GM18867 (cell line): ENCODE data around the gene KLF3.
A peak's percentile ranks its signal among the peaks of the same experiment; 100 is the strongest.

Experiments
- ATAC-seq: cut with Tn5 transposase; IDR thresholded peaks from one replicate; pipeline ENCODE4 v1.9.1; 2021; ENCODE audit warnings: mild to moderate bottlenecking, moderate library complexity; ENCODE audit not compliant: unreplicated experiment

The KLF3 gene

GRCh38 chr4:38654273-38654672, 9.7 kb upstream of the KLF3 start:
- ATAC-seq = no peak

GRCh38 chr4:38656111-38656510, 7.9 kb upstream of the KLF3 start:
- no peak for ATAC-seq

DNA sequence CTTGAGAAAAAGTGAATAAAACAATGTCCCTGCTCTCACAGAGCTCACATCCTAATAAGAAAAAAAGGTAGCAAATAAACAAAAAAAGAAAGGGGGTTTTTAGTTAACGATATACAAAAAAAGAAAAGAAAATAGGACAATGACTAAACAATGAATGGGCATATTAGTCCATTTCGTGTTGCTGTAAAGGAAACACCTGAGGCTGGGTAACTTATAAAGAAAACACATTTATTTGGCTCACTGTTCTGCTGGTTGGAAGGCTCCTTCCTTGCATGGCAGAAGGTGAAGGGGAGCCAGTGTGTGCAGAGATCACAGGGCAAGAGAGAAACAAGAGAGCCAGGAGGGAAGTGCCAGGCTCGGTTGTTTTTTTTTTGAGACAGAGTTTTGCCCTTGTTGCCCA, 4.7 kb upstream of the KLF3 start:
- ATAC-seq = no peak

GRCh38 chr4:38660838-38661237, 3.2 kb upstream of the KLF3 start:
- ATAC-seq = no peak

DNA sequence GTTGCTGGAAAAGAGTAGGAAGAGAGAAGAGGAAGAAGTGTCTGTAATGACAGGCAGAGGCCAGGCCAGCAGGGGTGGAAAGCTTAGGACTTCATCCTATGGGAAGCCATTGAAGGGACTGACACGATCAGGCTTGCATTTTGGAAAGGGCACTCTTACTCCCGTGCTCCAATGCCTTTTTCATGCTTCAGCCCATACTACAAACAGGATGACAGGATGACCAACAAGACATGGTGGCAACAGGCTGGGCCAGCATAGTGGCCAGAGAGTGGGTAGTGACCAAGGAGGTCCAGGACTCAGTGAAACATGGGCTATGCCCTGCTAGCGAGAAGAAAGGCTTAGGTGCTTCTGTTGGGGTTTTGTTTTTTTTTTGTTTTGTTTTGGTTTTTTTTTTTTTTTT, 2.6 kb upstream of the KLF3 start:
- no peak for ATAC-seq

DNA sequence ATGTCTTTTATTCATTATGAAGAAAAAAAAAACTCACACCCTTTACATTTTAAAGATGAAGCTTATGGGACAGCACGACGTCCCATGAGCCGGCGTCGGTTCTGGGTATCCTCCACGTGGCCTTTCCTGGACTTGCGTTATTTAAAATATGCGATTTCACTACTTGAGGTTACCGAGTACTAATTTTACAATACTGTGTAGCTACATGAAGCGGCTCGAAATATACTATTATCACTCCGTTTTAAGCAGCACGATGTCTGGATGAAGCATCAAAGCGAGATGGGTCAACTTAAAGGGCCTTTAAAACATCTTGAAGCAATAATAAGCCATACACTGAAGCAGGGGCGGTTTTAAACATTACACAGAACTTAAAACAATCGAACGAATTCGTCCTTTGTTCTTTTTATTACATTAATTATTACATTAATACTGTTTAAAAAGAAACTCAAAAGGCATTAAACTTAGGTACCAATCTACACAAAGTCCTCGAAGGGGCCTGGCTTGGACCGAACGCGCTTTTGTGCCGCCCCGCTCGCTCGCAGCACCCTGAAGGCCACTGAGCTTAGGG, 1.4 kb upstream of the KLF3 start:
- no peak for ATAC-seq

DNA sequence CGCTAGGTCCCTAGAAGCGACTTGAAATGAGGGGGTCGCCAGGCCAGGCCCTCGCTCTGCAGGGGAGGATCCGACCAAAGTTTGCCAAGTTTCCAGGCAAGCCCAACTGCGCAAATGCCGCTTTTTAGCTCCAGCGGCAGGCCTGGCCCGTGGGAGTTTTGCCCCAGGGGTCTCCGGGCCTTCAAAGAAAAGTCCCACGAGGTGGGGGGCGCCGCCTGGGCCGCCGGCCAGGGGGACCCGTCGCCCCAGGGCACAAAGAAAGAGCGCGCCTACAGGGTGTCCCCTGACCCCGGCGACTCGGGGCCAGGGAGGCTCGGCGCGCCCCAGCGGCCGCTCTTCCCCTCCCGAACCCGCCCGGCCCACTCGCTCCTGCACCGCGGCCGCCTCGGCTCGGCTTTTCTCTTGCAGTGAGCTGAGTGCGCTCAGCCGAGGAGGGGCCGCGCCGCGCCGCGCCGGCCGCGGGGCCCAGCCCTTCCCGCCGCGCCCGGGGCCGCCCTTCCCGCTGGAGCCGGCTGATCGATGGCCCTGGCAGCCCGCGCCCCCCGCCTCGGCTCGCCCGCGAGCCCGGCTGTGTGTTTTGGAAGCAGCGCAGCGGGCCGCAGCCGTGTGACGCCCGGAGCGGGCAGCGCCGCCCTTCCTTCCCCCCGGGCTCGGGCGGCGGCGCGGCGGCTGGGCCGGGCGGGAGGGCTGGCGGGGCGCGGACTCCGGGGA, 754 bp upstream of the KLF3 start:
- peak; percentile 47 for ATAC-seq

GRCh38 chr4:38664706-38665401, 855 bp downstream of the KLF3 start:
- ATAC-seq = no peak

GRCh38 chr4:38665551-38666411, 1.8 kb downstream of the KLF3 start:
- no peak for ATAC-seq

GRCh38 chr4:38666766-38667084, 2.7 kb downstream of the KLF3 start:
- no peak for ATAC-seq

DNA sequence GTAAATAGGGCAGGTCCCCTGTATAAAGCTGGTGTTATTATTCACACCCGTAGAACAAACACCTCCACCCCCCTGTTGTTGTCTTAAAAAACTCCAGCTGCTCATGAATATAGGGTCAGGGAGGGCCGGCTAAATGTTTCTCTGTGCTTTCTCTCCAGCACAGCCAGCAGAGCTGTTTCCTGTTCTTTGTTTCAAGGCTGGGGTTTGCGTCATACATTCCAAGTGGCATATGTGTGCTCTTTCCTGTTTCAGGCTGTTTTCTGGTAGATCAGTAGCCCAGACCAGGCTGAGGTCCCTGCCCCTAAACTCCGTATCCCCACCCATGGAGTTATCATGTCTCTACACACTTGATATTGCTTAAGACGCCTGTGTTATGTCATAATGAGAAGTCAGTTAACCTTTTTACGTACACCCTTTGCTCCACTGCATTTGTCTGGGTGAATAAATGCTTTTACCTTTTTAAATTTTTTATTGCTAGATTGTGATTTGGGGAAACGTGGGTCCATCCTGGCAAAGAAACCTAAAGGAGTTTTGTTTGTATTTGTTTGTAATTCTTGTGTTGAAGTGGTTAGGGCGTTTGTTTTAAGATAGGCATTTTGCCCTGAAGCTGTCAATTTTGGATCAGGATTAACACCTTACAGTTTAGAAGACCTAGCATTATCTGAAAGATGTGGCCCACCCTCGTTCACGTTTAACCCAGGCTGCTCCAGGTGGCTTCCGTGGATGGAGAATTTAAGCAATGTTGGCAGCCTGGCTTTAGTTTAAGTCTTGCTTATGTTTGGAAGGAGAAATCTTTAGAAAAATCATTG, 3.3 kb downstream of the KLF3 start:
- no peak for ATAC-seq

DNA sequence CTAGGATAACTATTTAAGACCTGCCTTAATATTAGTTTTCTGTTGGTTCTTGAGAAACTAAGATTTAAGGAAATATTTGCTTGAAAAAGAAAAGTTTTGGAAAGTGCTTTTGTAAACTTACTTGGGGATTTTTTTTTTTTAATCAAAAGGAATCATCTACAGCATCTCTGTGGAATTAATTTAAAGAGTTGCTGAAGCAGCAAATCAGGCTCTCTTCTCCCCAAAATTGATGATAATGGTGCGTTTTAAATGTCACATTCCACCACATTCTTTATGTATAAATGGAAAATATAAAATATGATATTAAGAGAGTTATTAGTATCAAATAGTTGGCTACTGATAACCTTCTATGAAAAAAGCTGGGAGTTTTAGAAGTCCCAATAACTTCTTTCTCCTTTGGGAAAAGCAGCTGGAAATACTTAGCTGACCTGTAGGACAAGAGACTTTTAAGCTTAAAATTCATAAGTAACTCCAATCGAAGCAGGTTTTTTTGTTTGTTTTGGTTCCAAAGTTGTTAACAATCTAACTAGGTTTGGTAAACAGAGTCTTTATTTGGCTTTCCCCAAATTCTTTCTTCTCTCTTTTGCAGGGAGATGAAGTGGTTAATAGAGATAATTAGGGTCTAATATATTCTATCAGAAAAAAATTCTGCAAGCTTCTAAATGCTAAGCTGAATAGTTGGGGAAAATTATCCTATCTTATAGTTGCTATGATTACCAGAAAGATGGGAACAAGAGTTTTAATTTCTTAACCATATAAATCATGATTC, 4.4 kb downstream of the KLF3 start:
- ATAC-seq = no peak

DNA sequence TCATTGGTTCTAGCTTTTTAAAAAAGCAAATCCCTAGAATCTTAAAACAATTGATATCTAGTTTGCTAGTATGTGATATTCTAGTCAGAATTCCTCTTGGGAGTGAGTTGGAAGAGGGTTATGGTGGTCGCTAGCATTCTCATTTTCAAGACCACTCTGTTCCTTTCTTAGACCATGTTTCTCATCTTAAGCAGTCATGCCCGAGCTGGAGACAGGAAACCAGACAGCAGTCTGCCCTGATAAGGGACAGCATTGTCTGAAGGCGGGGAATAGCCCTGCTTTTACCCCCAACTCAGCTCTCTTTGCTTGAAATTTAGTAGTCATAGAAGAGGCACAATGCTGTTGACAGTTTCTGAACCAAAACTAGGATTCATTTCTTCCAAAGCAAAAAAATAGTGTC, 5.2 kb downstream of the KLF3 start:
- no peak for ATAC-seq

- ATAC-seq = no peak
Measured at GRCh38 chr4:38670109-38670901, 6.3 kb downstream of the KLF3 start.

DNA sequence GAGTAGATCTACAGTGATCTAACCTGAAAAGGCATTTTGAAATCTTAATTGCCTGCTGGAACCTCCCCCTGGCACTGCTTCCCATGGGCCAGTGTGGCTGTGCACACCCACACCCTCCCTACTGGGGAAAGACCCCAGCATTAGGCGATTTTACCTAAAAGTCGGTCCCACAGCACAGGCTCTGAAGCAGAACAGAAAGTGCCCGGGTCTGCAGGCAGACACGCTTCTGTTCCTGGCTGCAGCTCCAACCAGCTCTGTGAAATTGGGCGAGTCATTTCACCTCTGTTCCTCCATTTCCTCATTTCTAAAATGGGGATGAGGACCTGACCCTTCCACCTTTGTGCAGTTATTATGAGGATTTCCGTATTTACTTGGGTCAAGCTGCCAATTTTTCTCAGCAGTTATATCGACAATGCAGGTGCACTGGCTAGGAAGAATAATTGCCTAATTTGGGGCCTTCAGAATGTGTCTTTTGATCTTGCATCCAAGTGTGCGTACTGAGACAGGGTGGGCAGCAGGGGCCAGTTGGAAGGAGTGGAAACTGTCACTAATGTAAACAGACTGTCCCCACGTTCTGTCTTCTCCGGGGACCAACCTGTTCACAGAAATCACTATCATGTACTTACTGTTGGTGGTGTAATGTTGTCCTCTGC, 7.1 kb downstream of the KLF3 start:
- ATAC-seq = peak; percentile 33

DNA sequence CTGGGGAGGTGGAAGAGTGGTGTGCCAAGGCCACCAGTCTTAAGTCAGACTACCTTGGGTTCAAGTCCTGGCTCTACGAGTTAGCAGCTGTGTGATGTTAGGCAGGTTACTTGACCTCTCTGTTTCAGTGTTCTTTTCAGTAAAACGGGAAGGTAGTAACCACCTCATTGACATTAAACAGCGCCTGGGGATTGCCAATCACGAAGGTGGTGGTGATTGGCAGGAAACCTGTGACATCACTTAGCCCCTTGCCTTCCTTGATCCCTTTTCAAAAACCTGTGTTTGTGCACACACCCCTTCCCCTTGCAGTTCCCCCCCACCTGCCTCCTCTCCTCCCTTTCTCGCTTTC, 7.6 kb downstream of the KLF3 start:
- no peak for ATAC-seq

- ATAC-seq = no peak
Measured at GRCh38 chr4:38672074-38672396, 8.0 kb downstream of the KLF3 start.

DNA sequence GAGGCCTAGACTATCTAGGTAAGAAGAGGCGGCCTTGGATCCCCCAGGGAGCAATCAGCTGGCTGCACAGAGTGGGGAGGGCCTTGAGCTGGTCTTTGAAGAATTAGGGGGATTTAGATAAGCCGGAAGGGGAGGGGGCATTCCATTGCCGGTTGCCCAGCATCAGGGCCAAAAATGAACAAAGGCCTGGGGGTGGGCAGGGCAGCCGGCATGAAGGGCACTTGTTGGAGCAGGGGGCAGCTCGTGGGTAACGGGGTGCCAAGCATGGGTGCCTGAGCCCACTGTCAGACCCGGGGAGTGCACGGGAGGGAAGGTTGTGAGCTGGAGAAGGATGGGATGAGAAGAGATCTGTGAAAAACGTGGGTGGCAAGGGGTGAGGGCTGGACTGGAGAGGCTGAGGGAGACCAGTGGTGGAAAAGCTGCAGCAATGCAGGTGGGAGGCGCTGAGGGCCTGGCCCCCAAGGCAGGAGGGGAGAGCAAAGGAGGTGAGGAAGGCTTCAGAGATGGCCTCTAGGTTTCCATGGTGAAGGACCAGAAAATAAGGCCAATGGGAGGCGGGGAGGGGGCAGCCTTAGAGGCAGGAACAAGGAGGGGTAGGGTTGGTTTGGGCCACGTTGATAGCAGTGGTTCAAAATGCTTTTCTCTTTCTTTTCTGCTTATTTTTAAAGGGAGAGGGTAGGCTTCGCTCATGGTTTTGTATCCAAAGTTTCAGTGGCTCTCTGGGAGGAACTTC, 8.6 kb downstream of the KLF3 start:
- no peak for ATAC-seq
